NCI-H460 (cell line): ENCODE measurements around the gene ZNF346. TPM values are rescaled to one million over a fixed set of nuclear protein-coding genes. Genes with fewer than 3 reads are reported as not detected.
"Not testable (repeated sequence)": the region's sequence is repeated elsewhere in the genome, so short reads cannot be mapped to it uniquely, and the experiment has no call there.

Experiments
- DNase-seq: peaks from one replicate; pipeline ENCODE4 v3.0.0-alpha.2; 2016; ENCODE audit warnings: low read depth; ENCODE audit errors: extremely low read depth
- total RNA-seq: library from RNA; depleted of rRNA; stranded (reverse); fragments of >200 nt; shearing (Covaris generic); gene quantifications from 2 replicates; pipeline ENCODE4 v1.2.3, GENCODE V29; 2014

The ZNF346 gene
- total RNA-seq, 1 experiment from 2014 or later: 13.3 TPM

- peak; percentile 89 for DNase-seq
Measured at GRCh38 chr5:177006265-177006972, 16.1 kb upstream of the ZNF346 start, which contains the start of gene UIMC1. UIMC1 (minus strand) TSS chr5:177006779; CDS start chr5:176982615, 24,164 bp downstream.

DNA sequence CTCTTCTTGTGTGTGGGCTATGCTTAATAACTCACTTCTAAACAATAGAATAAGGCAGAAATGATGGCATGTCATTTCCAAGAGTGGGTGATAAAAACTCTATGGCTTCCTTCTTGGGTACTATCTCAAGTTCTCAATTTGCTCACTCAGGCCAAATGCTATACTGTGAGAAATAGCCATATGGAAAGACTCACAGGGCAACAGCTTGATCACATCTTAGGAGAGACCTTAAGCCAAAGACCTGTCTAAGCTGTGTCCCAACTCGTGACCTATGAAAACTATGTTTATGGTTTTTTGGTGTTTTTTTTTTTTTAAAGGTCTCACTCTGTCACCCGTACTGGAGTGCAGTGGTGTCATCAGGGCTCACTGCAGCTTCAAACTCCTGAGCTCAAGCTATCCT lies 13.8 kb upstream of the ZNF346 start:
- no peak for DNase-seq

DNA sequence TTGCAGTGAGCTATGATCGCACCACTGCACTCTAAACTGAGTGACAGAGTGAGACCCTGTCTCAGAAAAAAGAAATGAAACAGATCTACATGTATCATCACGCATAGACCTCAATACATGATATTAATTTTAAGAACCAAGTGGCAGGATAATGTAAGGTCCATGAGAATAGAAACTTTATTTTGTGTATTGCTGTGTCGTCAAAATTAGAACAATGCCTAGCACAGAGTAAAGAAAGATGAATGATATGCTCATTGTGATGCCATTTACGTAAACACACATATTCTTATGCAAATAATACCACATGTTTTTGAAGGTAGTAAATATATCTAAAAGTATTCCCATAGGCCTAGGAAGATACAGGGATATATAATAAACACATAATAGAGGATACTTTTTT lies 12.3 kb upstream of the ZNF346 start:
- no peak for DNase-seq

DNA sequence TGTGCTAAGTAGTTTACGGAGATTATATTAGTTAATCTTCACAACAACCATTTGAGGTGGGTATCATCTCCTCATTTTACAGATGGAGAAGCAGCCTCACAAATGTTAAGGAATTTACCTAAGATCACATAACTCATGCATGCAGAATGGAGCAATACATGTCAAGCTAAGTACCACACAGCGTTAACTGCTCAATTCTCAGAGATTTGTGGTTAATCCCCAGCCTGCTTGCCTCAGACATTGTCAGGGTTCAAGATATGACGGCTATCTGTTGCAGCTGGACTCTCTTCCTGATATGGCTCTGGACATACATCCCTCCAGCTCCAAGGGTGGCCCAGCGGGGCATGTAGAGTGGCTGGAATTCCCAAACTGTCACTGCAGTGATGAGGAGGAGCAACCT lies 7.3 kb upstream of the ZNF346 start:
- no peak for DNase-seq

- no peak for DNase-seq
Measured at GRCh38 chr5:177018341-177018740, 4.2 kb upstream of the ZNF346 start.

GRCh38 chr5:177020033-177020432 lies 2.5 kb upstream of the ZNF346 start:
- DNase-seq: no peak

- no peak for DNase-seq
Measured at GRCh38 chr5:177023303-177023664, 788 bp downstream of the ZNF346 start.

- no peak for DNase-seq
Measured at GRCh38 chr5:177024559-177024958, 2.1 kb downstream of the ZNF346 start.

GRCh38 chr5:177025101-177025601 lies 2.7 kb downstream of the ZNF346 start:
- no peak for DNase-seq

DNA sequence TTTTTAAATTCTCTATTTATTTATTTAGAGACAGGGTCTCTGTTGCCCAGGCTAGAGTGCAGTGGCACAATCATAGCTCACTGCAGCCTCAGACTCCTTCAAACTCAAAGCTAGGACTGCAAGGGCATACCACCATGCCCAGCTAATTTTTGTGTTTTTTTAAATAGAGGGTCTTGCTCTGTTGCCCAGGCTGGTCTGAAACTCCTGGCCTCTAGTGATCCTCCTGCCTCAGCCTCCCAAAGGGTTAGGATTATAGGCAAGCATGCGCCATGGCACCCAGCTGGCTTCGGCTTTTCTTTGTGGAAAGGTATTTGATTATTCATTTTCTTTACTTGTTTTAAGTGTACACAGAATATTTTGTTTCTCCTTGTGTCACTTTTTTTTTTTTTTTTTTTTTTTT lies 5.2 kb downstream of the ZNF346 start:
- no peak for DNase-seq

DNA sequence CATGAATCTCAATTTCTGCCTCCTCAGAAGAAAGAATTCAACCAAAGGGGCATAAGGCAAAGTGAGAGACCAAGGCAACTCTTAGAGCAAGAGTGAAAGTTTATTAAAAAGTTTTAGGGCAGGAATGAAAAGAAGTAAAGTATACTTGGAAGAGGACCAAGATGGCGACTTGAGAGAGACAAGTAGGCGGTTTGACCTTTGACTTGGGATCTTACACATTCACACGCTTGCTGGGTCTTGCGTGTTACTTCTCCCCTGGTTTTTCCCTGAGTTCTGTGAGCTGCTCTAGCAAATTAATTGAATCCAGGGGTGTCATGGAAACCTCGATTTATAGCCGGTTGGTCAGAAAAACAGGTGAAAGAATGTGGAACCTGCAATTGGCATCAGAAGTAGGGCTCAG lies 7.0 kb downstream of the ZNF346 start:
- DNase-seq: no peak

- DNase-seq: no peak
Measured at GRCh38 chr5:177035976-177036375, 13.5 kb downstream of the ZNF346 start.

DNA sequence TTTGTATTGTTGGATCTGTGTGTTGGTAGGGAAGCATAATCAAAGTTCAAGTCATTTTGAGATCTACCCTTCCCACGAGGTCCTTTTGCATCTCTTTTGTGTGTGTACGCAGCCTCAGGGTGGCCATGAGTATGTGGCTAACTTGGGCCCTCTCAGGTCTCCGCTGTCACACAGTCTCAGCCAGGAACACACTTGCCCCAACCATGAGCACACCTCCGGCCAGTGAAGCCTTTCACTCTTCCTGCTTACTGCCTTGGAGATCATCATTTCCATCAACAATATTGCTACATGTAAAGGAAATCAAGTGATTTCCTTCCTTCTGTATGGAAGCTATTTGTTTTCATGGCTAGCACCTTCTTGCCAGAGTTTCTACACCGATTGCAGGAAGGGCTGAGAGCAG lies 13.9 kb downstream of the ZNF346 start:
- no peak for DNase-seq

- DNase-seq: no peak
Measured at GRCh38 chr5:177036921-177037320, 14.4 kb downstream of the ZNF346 start.

- DNase-seq: no peak
Measured at GRCh38 chr5:177040814-177041420, 18.4 kb downstream of the ZNF346 start.

GRCh38 chr5:177041936-177042335 lies 19.4 kb downstream of the ZNF346 start:
- no peak for DNase-seq

GRCh38 chr5:177043114-177043513 lies 20.6 kb downstream of the ZNF346 start:
- no peak for DNase-seq

DNA sequence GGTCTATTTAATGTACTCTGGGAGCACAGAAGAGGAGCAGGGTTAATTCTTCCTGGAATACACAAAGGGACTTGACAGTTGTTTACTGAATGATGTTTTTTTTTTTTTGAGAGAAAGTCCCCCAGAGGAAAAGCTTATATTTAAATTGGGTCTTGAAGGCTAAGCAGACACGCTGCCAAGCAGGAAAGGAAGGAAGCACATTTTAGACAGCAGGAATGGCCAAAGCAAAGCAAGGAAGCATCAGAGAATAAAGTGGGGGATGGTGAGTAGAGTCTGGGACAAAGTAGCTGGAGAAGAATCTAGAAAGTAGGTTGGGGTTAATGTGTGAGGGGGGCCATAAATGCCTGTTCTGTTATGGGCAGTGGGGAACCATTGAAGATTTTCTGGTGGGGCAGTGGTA lies 21.5 kb downstream of the ZNF346 start:
- DNase-seq: no peak

DNA sequence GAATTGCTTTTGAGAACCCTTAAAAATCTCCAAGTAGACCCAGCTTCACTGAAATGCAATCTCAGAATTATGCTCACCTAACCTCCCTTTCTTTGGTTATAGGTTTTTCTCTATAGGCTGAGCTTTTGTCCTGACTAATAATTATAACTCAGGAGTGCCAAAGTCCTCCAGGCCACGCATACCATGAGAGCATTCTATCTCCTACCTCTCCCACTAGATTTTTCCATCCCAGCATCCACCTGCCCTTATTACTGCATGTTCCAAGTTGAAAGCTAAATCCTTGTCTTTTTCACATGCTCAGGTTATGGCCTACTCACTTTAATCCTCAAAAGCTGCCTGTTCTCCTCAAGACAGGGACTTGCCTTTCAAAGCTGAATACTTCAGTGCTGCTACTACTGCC lies 22.1 kb downstream of the ZNF346 start:
- DNase-seq: no peak

DNA sequence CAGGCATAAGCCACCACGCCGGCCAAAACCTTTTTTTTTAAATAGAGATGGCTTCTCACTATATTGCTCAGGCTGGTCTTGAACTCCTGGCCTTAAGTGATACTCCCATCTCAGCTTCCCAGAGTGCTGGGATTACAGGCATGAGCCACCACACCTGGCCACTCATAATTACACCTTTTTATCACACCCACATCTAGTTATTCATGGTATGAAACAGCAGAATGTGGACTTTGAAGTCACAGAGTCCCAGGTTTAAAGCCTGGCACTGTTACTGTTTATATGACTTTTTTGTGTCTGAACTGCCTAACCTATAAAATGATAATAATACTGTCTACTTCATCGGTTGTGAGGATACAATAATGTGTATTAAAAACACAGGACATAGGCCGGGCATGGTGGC lies 23.1 kb downstream of the ZNF346 start:
- no peak for DNase-seq

GRCh38 chr5:177048531-177048930 lies 26.0 kb downstream of the ZNF346 start:
- DNase-seq: not testable (repeated sequence)

- DNase-seq: no peak
Measured at GRCh38 chr5:177049285-177049684, 26.8 kb downstream of the ZNF346 start.
